Measurements from ENCODE around the gene KCTD16. TPM values are rescaled to one million over a fixed set of nuclear protein-coding genes. Genes with fewer than 3 reads are reported as not detected.
A peak's percentile ranks its signal among the peaks of the same experiment; 100 is the strongest.

KCTD16 gene
- total and polyA plus RNA-seq, 8 donors: 0.57 to 6.6 (median 3.2) TPM

DNA sequence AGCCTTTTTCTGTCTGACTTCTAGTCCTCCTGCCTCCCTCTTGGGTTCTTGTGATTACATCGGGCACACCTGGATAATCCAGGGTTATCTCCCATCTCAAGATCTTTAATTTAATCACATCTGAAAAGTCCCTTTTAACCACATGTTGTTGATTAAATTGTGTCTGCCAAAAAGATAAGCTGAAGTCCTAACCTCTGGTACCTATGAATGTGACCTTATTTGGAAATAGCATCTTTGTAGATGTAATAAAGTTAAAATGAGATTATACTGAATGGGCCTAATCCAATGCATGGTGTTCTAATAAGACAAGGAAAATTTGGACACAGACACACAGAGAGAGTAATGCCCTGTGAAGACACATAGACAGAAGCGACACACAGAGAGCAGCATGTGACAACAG is 232.4 kb downstream of the KCTD16 start:
- peaks cover 4 to 10% (median 10%) of the 10 kb centered on the region in 3 donors for H3K4me1 ChIP-seq
- DNase-seq (no peak), ATAC-seq (no peak), FAIRE-seq (no peak)
- H3K27me3 ChIP-seq: no peaks in the 10 kb centered on the region
- TF ChIP-seq, protein P1, sequence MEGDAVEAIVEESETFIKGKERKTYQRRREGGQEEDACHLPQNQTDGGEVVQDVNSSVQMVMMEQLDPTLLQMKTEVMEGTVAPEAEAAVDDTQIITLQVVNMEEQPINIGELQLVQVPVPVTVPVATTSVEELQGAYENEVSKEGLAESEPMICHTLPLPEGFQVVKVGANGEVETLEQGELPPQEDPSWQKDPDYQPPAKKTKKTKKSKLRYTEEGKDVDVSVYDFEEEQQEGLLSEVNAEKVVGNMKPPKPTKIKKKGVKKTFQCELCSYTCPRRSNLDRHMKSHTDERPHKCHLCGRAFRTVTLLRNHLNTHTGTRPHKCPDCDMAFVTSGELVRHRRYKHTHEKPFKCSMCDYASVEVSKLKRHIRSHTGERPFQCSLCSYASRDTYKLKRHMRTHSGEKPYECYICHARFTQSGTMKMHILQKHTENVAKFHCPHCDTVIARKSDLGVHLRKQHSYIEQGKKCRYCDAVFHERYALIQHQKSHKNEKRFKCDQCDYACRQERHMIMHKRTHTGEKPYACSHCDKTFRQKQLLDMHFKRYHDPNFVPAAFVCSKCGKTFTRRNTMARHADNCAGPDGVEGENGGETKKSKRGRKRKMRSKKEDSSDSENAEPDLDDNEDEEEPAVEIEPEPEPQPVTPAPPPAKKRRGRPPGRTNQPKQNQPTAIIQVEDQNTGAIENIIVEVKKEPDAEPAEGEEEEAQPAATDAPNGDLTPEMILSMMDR (IDR thresholded peaks at IDR 0.05): no peak
- intact Hi-C loops (cut with DNase I): no loop called here
- WGBS, 2 donors: 75 to 79% methylated on average over 2 of the region's 2 CpGs
- no peaks in the 10 kb centered on the region for H3K36me3 ChIP-seq
- H3K4me3 ChIP-seq: no peak overlapping the region
- H3K9me3 ChIP-seq: no peaks in the 10 kb centered on the region
- H3K27ac ChIP-seq: no peak overlapping the region

DNA sequence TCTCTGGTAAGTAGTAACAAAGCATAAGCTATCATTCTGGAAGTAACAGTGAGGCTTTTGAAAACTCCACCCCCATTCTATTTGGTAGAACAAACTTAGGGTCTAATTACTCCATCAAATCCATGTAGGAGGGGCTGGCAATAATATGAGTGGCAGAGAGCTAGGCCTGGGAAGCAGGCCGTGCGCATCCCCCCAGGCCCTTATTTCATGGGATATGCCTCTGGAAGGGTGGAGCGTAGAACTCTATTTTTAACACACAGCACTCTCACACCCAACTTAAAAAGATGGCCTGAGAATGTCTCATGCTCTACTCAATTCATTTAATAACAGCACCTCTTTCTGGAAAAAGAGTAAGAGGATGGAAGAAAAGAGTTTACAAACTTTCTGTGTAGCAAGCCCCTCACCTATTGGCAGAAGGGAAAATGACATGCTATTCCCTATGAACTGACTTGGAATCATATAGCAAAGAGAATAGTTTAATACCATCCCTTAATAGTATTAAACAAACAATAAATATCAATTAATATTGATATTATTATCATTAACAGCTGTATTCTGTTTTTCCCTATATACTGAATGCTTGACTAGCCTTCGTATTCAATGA is 233.2 kb downstream of the KCTD16 start:
- Histone ChIP-seq H3K27ac (peak overlapping the region in 1 of 4 donors; percentile 20), H3K4me1 (peaks cover 4 to 10% (median 10%) of the 10 kb centered on the region in 3 donors), H3K27me3 (no peaks in the 10 kb centered on the region), H3K36me3 (no peaks in the 10 kb centered on the region), H3K9me3 (no peaks in the 10 kb centered on the region), H3K4me3 (no peak overlapping the region)
- WGBS, 2 donors: 86 to 88% methylated on average over 4 of the region's 4 CpGs
- FAIRE-seq (no peak), DNase-seq (no peak), ATAC-seq (peak in 1 of 4 donors; percentile 20)
- TF ChIP-seq, protein P1 (IDR thresholded peaks at IDR 0.05): no peak
- intact Hi-C loops (cut with DNase I): no loop called here

DNA sequence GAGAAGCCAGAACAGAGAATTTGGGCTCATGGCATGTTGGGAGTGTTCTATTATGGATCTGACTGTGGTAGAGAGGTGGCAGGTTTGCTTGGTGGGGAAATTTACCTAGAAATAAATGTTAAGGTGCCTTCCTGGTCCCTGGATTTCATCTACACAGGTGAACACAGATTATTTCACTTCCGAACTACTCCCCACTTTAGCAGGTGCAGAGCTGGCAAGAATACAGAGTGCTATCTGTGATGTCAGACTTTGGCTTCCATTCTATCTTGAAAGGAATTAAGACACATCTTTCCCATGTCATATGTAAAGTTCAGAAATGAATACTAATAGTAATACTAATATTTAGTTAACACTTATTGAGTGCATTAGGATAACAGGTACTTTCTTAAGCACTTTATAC is 234.0 kb downstream of the KCTD16 start:
- H3K27me3 ChIP-seq: no peaks in the 10 kb centered on the region
- peaks cover 4 to 10% (median 10%) of the 10 kb centered on the region in 3 donors for H3K4me1 ChIP-seq
- H3K4me3 ChIP-seq: no peak overlapping the region
- ATAC-seq: peak; percentile 81 to 92 (median 88)
- H3K27ac ChIP-seq: peak overlapping the region; percentile 6 to 20 (median 12)
- TF ChIP-seq, protein P1 (IDR thresholded peaks at IDR 0.05): no peak
- DNase-seq: peak in 3 of 6 donors; percentile 38 to 60 (median 51)
- H3K36me3 ChIP-seq: no peaks in the 10 kb centered on the region
- 44 to 48% methylated on average over 1 of the region's 1 CpG for WGBS, 2 donors
- FAIRE-seq: no peak
- H3K9me3 ChIP-seq: no peaks in the 10 kb centered on the region
- intact Hi-C loops (cut with DNase I): no loop called here

DNA sequence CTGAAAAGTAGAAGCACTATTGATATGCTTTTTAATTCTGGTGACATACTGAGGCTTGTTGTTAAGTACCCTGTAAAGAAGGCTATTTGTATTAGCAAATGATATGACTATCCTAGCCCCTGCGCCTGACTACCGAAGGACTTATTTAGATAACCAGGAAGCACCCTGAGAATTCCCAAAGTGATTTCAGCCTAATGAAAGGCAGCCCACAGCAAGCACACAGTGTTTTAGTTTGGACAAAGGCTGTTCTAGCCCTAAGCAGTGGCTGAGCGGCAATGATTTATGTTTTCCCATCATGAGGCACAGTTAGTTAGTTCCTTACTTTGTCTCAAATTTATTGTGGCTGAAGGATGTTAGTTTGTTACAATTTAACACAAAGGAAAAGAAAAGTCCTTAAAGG is 235.3 kb downstream of the KCTD16 start:
- peak in 2 of 4 donors; percentile 22 to 25 for ATAC-seq
- 54 to 56% methylated on average over 3 of the region's 3 CpGs for WGBS, 2 donors

DNA sequence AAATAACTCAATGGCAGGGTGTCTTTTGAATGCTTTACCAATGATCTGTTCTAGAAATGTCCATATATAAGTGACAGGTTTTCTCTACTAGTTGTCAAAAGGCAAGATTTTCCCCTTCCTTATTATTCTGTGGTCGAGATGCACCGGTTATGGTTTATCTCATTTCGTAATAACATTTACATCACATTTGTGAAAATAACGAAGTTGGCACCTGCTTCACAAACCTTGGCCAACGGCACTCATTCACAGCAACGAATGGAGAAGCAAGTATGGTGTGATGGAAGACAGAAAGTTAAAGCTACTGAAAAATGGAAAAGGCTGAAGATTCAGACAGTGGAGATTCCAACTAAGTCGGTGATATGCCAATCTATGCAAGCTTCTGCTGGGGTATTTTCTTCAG is 235.8 kb downstream of the KCTD16 start:
- 71 to 83% methylated on average over 7 of the region's 7 CpGs for WGBS, 2 donors
- no peak for ATAC-seq
- no peak overlapping the region for H3K4me3 ChIP-seq
- H3K4me1 ChIP-seq: peaks cover 4 to 10% (median 10%) of the 10 kb centered on the region in 3 donors
- TF ChIP-seq, protein P1 (IDR thresholded peaks at IDR 0.05): no peak
- no peak overlapping the region for H3K27ac ChIP-seq
- H3K36me3 ChIP-seq: no peaks in the 10 kb centered on the region
- intact Hi-C loops (cut with DNase I): no loop called here
- no peak for FAIRE-seq
- H3K27me3 ChIP-seq: no peaks in the 10 kb centered on the region
- no peaks in the 10 kb centered on the region for H3K9me3 ChIP-seq
- DNase-seq: no peak

More for the DNA sequence above, 235.3 kb downstream of the KCTD16 start:
- TF ChIP-seq, protein P1 (IDR thresholded peaks at IDR 0.05): no peak
- FAIRE-seq: no peak
- H3K4me1 ChIP-seq: peaks cover 4 to 10% (median 10%) of the 10 kb centered on the region in 3 donors
- no peak overlapping the region for H3K27ac ChIP-seq
- no peaks in the 10 kb centered on the region for H3K9me3 ChIP-seq
- H3K36me3 ChIP-seq: no peaks in the 10 kb centered on the region
- intact Hi-C loops (cut with DNase I): no loop called here
- no peak for DNase-seq
- H3K27me3 ChIP-seq: no peaks in the 10 kb centered on the region
- H3K4me3 ChIP-seq: no peak overlapping the region
